H1 (cell line): ENCODE results near the gene NPTN. TPM values are rescaled to one million over a fixed set of nuclear protein-coding genes. Genes with fewer than 3 reads are reported as not detected.

ENCODE experiments used
- CTCF ChIA-PET: fragments of 300-600 bp; sonication (Branson Sonifier 250); formaldehyde crosslinking; loops from one replicate; lab custom pipeline; 2021; ENCODE audit not compliant: partially characterized antibody; lab: Charles Lee
- POLR2A ChIA-PET: fragments of 300-600 bp; sonication (Branson Sonifier 250); formaldehyde crosslinking; loops from one replicate; lab custom pipeline; 2021; ENCODE audit warnings: inconsistent platforms; ENCODE audit not compliant: partially characterized antibody; lab: Charles Lee
- DNase-seq, 2 experiments: peaks; one replicate each; pipeline versions ENCODE4 v3.0.0 to v3.0.0-alpha.2; 2010 to 2022; ENCODE audit warnings: low spot score in 2 of 2, low read depth in 1 of 2, mixed read lengths in 1 of 2
- FAIRE-seq: peaks from 2 replicates; lab custom pipeline; 2011; peaks lifted over from hg19 to GRCh38; lab: Jason Lieb, UNC
- H2AFZ ChIP-seq: 2 replicates; pipeline ENCODE4 v1.8.1; 2012; ENCODE audit warnings: low read length, inconsistent platforms
- H2AK5ac ChIP-seq: 2 replicates; pipeline ENCODE4 v1.6.1; 2013; ENCODE audit warnings: low read depth, low read length
- H2BK120ac ChIP-seq: replicated peaks from 2 replicates; pipeline ENCODE3; 2013; ENCODE audit warnings: low read depth, low read length, inconsistent platforms
- H2BK12ac ChIP-seq: 2 replicates; pipeline ENCODE4 v1.6.1; 2013; ENCODE audit warnings: low read depth, low read length
- H2BK15ac ChIP-seq: 2 replicates; pipeline ENCODE4 v1.6.1; 2013; ENCODE audit warnings: low read length
- H2BK20ac ChIP-seq: 2 replicates; pipeline ENCODE4 v1.6.1; 2013; ENCODE audit warnings: low read length
- H2BK5ac ChIP-seq: 2 replicates; pipeline ENCODE4 v1.6.1; 2013; ENCODE audit warnings: low read depth, low read length
- H3K14ac ChIP-seq: 2 replicates; pipeline ENCODE4 v1.6.1; 2013; ENCODE audit warnings: inconsistent platforms; ENCODE audit not compliant: insufficient read length
- H3K18ac ChIP-seq: 2 replicates; pipeline ENCODE4 v1.6.1; 2013; ENCODE audit warnings: low read length; ENCODE audit errors: extremely low read depth
- H3K23ac ChIP-seq: 2 replicates; pipeline ENCODE4 v1.6.1; 2013; ENCODE audit warnings: inconsistent platforms; ENCODE audit not compliant: insufficient read length
- H3K23me2 ChIP-seq: 2 replicates; pipeline ENCODE4 v1.6.1; 2013; ENCODE audit warnings: low read depth, low read length
- H3K27ac ChIP-seq: 2 replicates; pipeline ENCODE4 v1.6.1; 2011; ENCODE audit warnings: low read depth, low read length, inconsistent platforms
- H3K27me3 ChIP-seq, 4 experiments: replicated peaks in 1 of 4; 1 replicate in 1 of 4; 2 replicates in 3 of 4; pipeline versions ENCODE4 v1.6.1 to v1.8.1; 2011 to 2013; ENCODE audit warnings: low read length in 3 of 4, mild to moderate bottlenecking in 3 of 4, inconsistent platforms in 2 of 4, mixed read lengths in 2 of 4, moderate library complexity in 1 of 4; ENCODE audit not compliant: control insufficient read depth in 3 of 4, insufficient read depth in 3 of 4; ENCODE audit errors: extremely low read depth in 1 of 4
- H3K36me3 ChIP-seq, 4 experiments: 2 replicates each; pipeline versions ENCODE4 v1.6.1 to v1.8.1; 2011 to 2013; ENCODE audit warnings: mild to moderate bottlenecking in 4 of 4, low read length in 3 of 4, moderate library complexity in 2 of 4, control low read depth in 1 of 4, inconsistent platforms in 1 of 4; ENCODE audit not compliant: insufficient read depth in 4 of 4, control insufficient read depth in 2 of 4
- H3K4ac ChIP-seq: replicated peaks from 2 replicates; pipeline ENCODE3; 2013; ENCODE audit warnings: low read length, low read depth, mixed read lengths, inconsistent platforms; ENCODE audit not compliant: insufficient read length
- H3K4me1 ChIP-seq, 4 experiments: replicated peaks in 1 of 4; 1 replicate in 1 of 4; 2 replicates in 3 of 4; pipeline versions ENCODE4 v1.6.1 to v1.8.1; 2011 to 2013; ENCODE audit warnings: low read length in 3 of 4, inconsistent platforms in 2 of 4, mixed read lengths in 1 of 4; ENCODE audit not compliant: insufficient read depth in 4 of 4, control insufficient read depth in 3 of 4
- H3K4me2 ChIP-seq, 2 experiments: 2 replicates each; pipeline versions ENCODE4 v1.6.1 to v1.8.1; 2011 to 2013; ENCODE audit warnings: low read depth in 2 of 2, low read length in 2 of 2, control low read depth in 1 of 2, inconsistent platforms in 1 of 2, mild to moderate bottlenecking in 1 of 2; ENCODE audit not compliant: insufficient read depth in 1 of 2
- H3K4me3 ChIP-seq, 4 experiments: fragments of 200-600, 300-600 bp in 1 of 4; sonication (generic), shearing (Covaris generic), sonication (Bioruptor Twin) in 1 of 4; 2 replicates each; pipeline versions ENCODE4 v1.5.1 to v1.8.1; 2011 to 2016; ENCODE audit warnings: low read length in 4 of 4, low read depth in 3 of 4, control low read depth in 2 of 4, inconsistent platforms in 2 of 4, mild to moderate bottlenecking in 2 of 4, mixed read lengths in 1 of 4, moderate library complexity in 1 of 4; ENCODE audit not compliant: insufficient read depth in 2 of 4; ENCODE audit errors: extremely low read depth in 1 of 4
- H3K56ac ChIP-seq: replicated peaks from 2 replicates; pipeline ENCODE3; 2013; ENCODE audit warnings: low read depth, mild to moderate bottlenecking, mixed read lengths, low read length, inconsistent platforms; ENCODE audit not compliant: insufficient read length
- H3K79me1 ChIP-seq: 2 replicates; pipeline ENCODE4 v1.6.1; 2013; ENCODE audit warnings: low read depth, low read length, control low read depth
- H3K79me2 ChIP-seq, 2 experiments: 2 replicates each; pipeline versions ENCODE4 v1.6.1 to v1.8.1; 2012 to 2013; ENCODE audit warnings: low read length in 2 of 2, mild to moderate bottlenecking in 2 of 2, inconsistent platforms in 1 of 2; ENCODE audit not compliant: insufficient read depth in 2 of 2, control insufficient read depth in 1 of 2
- H3K9ac ChIP-seq, 4 experiments: replicated peaks in 1 of 4; 1 replicate in 1 of 4; 2 replicates in 3 of 4; pipeline versions ENCODE4 v1.6.1 to v1.8.1; 2011 to 2013; ENCODE audit warnings: low read depth in 3 of 4, low read length in 3 of 4, control low read depth in 2 of 4, mild to moderate bottlenecking in 2 of 4, moderate library complexity in 2 of 4, inconsistent platforms in 1 of 4; ENCODE audit errors: extremely low read depth in 1 of 4
- H3K9me3 ChIP-seq, 2 experiments: 2 replicates each; pipeline versions ENCODE4 v1.6.1 to v1.8.1; 2012 to 2013; ENCODE audit warnings: mild to moderate bottlenecking in 2 of 2, moderate library complexity in 2 of 2, control low read depth in 1 of 2, inconsistent platforms in 1 of 2, low read depth in 1 of 2, low read length in 1 of 2, mixed read lengths in 1 of 2; ENCODE audit not compliant: insufficient read depth in 2 of 2
- H4K20me1 ChIP-seq, 2 experiments: replicated peaks in 1 of 2; 2 replicates each; pipeline versions ENCODE3 to v1.8.1; 2011 to 2013; ENCODE audit warnings: inconsistent platforms in 2 of 2, low read length in 2 of 2, mild to moderate bottlenecking in 1 of 2; ENCODE audit not compliant: insufficient read depth in 2 of 2, control insufficient read depth in 1 of 2
- H4K5ac ChIP-seq: 2 replicates; pipeline ENCODE4 v1.6.1; 2013; ENCODE audit warnings: low read length, low read depth, mixed read lengths, inconsistent platforms; ENCODE audit not compliant: insufficient read length
- H4K8ac ChIP-seq: 2 replicates; pipeline ENCODE4 v1.8.0; 2013; ENCODE audit warnings: mild to moderate bottlenecking, moderate library complexity, low read length, inconsistent platforms; ENCODE audit not compliant: insufficient read depth; ENCODE audit errors: extremely low read depth
- H4K91ac ChIP-seq: replicated peaks from 2 replicates; pipeline ENCODE3; 2013; ENCODE audit warnings: low read length, mixed read lengths, inconsistent platforms; ENCODE audit not compliant: insufficient read length
- JUN ChIP-seq: IDR thresholded peaks from 2 replicates; pipeline ENCODE4 v1.6.1; 2011; ENCODE audit warnings: low read depth, mild to moderate bottlenecking, improper control_type of control experiment, low read length
- NRF1 ChIP-seq: IDR thresholded peaks from 2 replicates; pipeline ENCODE4 v1.6.1; 2011; ENCODE audit warnings: mild to moderate bottlenecking, low read depth, low read length, improper control_type of control experiment
- TBP ChIP-seq: IDR thresholded peaks from 2 replicates; pipeline ENCODE4 v1.6.1; 2011; ENCODE audit warnings: low read depth, low read length, improper control_type of control experiment
- WGBS, 2 experiments: shearing (Covaris generic) in 1 of 2; methylation state at CpG; one replicate each; pipeline versions ENCODE4 v1.1.6 to v1.1.7; 2013 to 2015; ENCODE audit warnings: low lambda C conversion rate in 2 of 2, mixed read lengths in 2 of 2, inconsistent platforms in 1 of 2, low coverage in 1 of 2, missing lambda C conversion rate in 1 of 2; ENCODE audit not compliant: insufficient replicate concordance in 2 of 2, insufficient coverage in 1 of 2, insufficient read length in 1 of 2; ENCODE audit errors: extremely low coverage in 1 of 2, missing lambda C conversion rate in 1 of 2; 5-methylcytosine and 5-hydroxymethylcytosine counted together
- polyA plus RNA-seq, 7 experiments: library from polyadenylated mRNA; depleted of rRNA in 3 of 7; stranded (reverse) in 5 of 7; unstranded in 2 of 7; fragments of >200 nt in 5 of 7; fragments of 200-250 nt in 2 of 7; gene quantifications; 1 replicate in 5 of 7; 2 replicates in 1 of 7; 4 replicates in 1 of 7; pipeline versions ENCODE4 v1.2.1 to v1.2.3, GENCODE V29; 2011 to 2013; ENCODE audit warnings: missing spikeins in 2 of 7, mixed read lengths in 2 of 7
- total RNA-seq: library from RNA; stranded (reverse); fragmentation: NEBNext Ultra II Directional; extraction: Animal tissue kit (Norgen Biotek cat#: 25700); gene quantifications from 2 replicates; pipeline ENCODE4 v1.2.1, GENCODE V29; 2021
- TF ChIP-seq, protein P1 (sequence below): IDR thresholded peaks from 2 replicates; pipeline ENCODE4 v1.6.1; 2012; ENCODE audit warnings: low read length, inconsistent platforms

The NPTN gene
- total and polyA plus RNA-seq, 2 of the 8 experiments (the other 6 are each of a cell fraction or from before 2014, with no cell fraction given), result 67.0 to 113 TPM

DNA sequence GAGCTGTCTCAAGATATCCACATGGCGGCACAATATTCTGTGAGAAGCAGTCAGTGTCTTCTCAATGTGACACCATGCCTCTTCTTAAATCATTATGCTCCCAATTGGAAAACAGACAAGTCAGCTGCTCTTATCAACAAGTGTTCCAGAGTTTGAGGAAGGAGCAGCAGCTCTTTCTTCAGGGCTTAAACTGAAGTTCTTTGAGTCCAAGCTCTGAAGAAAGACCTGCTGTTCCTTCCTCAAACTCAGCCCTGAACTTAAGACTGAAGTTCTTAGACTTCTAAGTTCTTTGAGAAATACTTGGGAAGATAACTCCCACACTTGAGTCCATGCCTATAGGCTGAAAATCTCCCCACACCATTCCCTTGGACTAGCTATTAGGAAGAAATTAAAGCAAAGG, 43.4 kb downstream of the NPTN start:
- Histone ChIP-seq H2BK20ac (no peak overlapping the region), H4K91ac (no peak overlapping the region), H2AK5ac (no peak overlapping the region), H3K79me2 (peaks cover 0 to 25% of the 10 kb centered on the region in 2 experiments; a peak in 3 of 4 replicates), H2BK120ac (no peak overlapping the region), H2AFZ (no peak overlapping the region), H3K79me1 (peaks cover 2% of the 10 kb centered on the region; the same call in 1 of the 2 replicates), H3K18ac (no peak overlapping the region), H3K9ac (no peak overlapping the region), H3K4me1 (no peaks in the 10 kb centered on the region; a peak in 1 of 7 replicates), H3K27ac (no peak overlapping the region), H3K4me2 (no peak overlapping the region), H2BK12ac (no peak overlapping the region), H3K27me3 (no peaks in the 10 kb centered on the region), H4K5ac (no peak overlapping the region), H2BK15ac (no peak overlapping the region), H2BK5ac (no peak overlapping the region), H3K9me3 (no peaks in the 10 kb centered on the region), H3K56ac (no peak overlapping the region), H4K20me1 (peaks cover 10 to 19% of the 10 kb centered on the region in 2 experiments), H3K23me2 (no peaks in the 10 kb centered on the region), H3K23ac (no peak overlapping the region), H3K36me3 (peaks cover 0 to 27% (median 15%) of the 10 kb centered on the region in 4 experiments; a peak in 6 of 8 replicates), H4K8ac (no peak overlapping the region), H3K4me3 (no peak overlapping the region), H3K4ac (no peak overlapping the region), H3K14ac (no peak overlapping the region)
- CTCF ChIA-PET, result interaction anchor here (0.6 to 1.7 kb wide), 8 partner anchors 8 to 272 kb away, joined by 3 to 9 read pairs (median 4); no protein-coding TSS in a partner anchor
- WGBS, 2 experiments, result 83% methylated on average over 1 of the region's 1 CpG; no CpG with 5 or more reads in 1 of the 2 experiments
- FAIRE-seq (no peak), DNase-seq (no peak)
- TF ChIP-seq JUN (no peak), NRF1 (no peak), TBP (no peak)
- TF ChIP-seq, protein P1, sequence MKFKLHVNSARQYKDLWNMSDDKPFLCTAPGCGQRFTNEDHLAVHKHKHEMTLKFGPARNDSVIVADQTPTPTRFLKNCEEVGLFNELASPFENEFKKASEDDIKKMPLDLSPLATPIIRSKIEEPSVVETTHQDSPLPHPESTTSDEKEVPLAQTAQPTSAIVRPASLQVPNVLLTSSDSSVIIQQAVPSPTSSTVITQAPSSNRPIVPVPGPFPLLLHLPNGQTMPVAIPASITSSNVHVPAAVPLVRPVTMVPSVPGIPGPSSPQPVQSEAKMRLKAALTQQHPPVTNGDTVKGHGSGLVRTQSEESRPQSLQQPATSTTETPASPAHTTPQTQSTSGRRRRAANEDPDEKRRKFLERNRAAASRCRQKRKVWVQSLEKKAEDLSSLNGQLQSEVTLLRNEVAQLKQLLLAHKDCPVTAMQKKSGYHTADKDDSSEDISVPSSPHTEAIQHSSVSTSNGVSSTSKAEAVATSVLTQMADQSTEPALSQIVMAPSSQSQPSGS, result no peak
- POLR2A ChIA-PET, result interaction anchor here (0.8 to 1.2 kb wide), 3 partner anchors 9 to 34 kb away, joined by 4 to 5 read pairs (median 5); no protein-coding TSS in a partner anchor
